Transverse colon (tissue), 4 donors: ENCODE data around the gene GOLGA6L10.
"Not testable (repeated sequence)": the region's sequence is repeated elsewhere in the genome, so short reads cannot be mapped to it uniquely, and the experiment has no call there.

ENCODE experiments used
- POLR2AphosphoS5 ChIP-seq, 3 donors: sonication (generic); formaldehyde crosslinking; IDR thresholded peaks; one replicate each; pipeline ENCODE4 v1.6.1; 2016; ENCODE audit warnings: antibody characterized with exemption in 3 of 3
- TF ChIP-seq, protein P1 (sequence below), 5 experiments: fragments of 200-600 bp in 3 of 5; fragments of 450-650 bp in 2 of 5; sonication (generic) in 3 of 5; IDR thresholded peaks; 1 replicate in 2 of 5; 2 replicates in 3 of 5; pipeline ENCODE4 v1.5.1; 2016 to 2017; ENCODE audit warnings: antibody characterized with exemption in 5 of 5, inconsistent platforms in 3 of 5, mild to moderate bottlenecking in 2 of 5, moderate library complexity in 1 of 5

DNA sequence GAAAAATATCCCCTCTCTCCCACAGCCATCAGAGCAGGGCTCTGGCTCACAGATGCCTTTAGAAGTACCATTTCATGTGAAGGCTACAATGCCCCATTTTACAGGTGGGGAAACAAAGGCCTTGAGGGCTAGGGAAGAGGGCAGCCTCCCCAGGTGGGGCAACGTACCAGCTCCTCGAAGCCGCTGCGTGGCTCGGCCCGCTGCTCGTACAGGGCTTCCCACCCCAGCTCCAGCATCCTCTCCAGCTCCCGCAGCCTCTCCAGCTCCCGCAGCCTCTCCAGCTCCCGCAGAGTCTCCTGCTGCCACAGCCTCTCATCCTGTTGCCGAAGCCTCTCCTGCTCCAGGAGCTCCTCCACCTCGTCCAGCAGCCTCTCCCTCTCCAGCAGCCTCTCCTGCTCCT is 4.9 kb downstream of the GOLGA6L10 start:
- TF ChIP-seq, protein P1, sequence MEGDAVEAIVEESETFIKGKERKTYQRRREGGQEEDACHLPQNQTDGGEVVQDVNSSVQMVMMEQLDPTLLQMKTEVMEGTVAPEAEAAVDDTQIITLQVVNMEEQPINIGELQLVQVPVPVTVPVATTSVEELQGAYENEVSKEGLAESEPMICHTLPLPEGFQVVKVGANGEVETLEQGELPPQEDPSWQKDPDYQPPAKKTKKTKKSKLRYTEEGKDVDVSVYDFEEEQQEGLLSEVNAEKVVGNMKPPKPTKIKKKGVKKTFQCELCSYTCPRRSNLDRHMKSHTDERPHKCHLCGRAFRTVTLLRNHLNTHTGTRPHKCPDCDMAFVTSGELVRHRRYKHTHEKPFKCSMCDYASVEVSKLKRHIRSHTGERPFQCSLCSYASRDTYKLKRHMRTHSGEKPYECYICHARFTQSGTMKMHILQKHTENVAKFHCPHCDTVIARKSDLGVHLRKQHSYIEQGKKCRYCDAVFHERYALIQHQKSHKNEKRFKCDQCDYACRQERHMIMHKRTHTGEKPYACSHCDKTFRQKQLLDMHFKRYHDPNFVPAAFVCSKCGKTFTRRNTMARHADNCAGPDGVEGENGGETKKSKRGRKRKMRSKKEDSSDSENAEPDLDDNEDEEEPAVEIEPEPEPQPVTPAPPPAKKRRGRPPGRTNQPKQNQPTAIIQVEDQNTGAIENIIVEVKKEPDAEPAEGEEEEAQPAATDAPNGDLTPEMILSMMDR (IDR thresholded peaks at IDR 0.05): not testable (repeated sequence)
- TF ChIP-seq POLR2AphosphoS5 (IDR thresholded peaks at IDR 0.05): not testable (repeated sequence)
